Esophagus muscularis mucosa (tissue), 4 donors: ENCODE results near the gene MRM1. TPM values are rescaled to one million over a fixed set of nuclear protein-coding genes. Genes with fewer than 3 reads are reported as not detected.

Experiments used
- DNase-seq: peaks from one replicate; pipeline ENCODE4 v3.0.0-alpha.2; 2017; ENCODE audit errors: extremely low spot score
- H3K27ac ChIP-seq, 4 donors: fragments of 200-600 bp; sonication (generic); replicated peaks in 1 of 4; 1 replicate in 3 of 4; 2 replicates in 1 of 4; pipeline ENCODE4 v1.5.1; 2016 to 2019; ENCODE audit warnings: mild to moderate bottlenecking in 1 of 4
- H3K27me3 ChIP-seq, 4 donors: fragments of 200-600 bp; sonication (generic); one replicate each; pipeline versions ENCODE4 v1.5.1 to v1.6.0; 2016 to 2019
- H3K36me3 ChIP-seq, 4 donors: fragments of 200-600 bp; sonication (generic); one replicate each; pipeline ENCODE4 v1.5.1; 2016 to 2019
- H3K4me1 ChIP-seq, 4 donors: fragments of 200-600 bp; sonication (generic); one replicate each; pipeline ENCODE4 v1.5.1; 2016 to 2019
- H3K4me3 ChIP-seq, 4 donors: fragments of 200-600 bp; sonication (generic); 1 replicate in 2 of 4; 2 replicates in 2 of 4; pipeline ENCODE4 v1.5.1; 2016 to 2019; ENCODE audit warnings: mild to moderate bottlenecking in 4 of 4, moderate library complexity in 1 of 4
- H3K9me3 ChIP-seq, 4 donors: fragments of 200-600 bp; sonication (generic); 1 replicate in 3 of 4; 2 replicates in 1 of 4; pipeline ENCODE4 v1.5.1; 2016 to 2019
- EP300 ChIP-seq: sonication (generic); formaldehyde crosslinking; IDR thresholded peaks from one replicate; pipeline ENCODE4 v1.6.1; 2017; ENCODE audit warnings: antibody characterized with exemption
- POLR2A ChIP-seq: fragments of 450-650 bp; IDR thresholded peaks from one replicate; pipeline ENCODE4 v1.6.1; 2017; ENCODE audit warnings: antibody characterized with exemption, moderate library complexity, mild to moderate bottlenecking, low read depth
- POLR2AphosphoS5 ChIP-seq, 2 donors: sonication (generic); formaldehyde crosslinking; IDR thresholded peaks; one replicate each; pipeline ENCODE4 v1.6.1; 2017; ENCODE audit warnings: antibody characterized with exemption in 2 of 2
- WGBS: methylation state at CpG from one replicate; pipeline ENCODE4 v1.1.5; 2018; 5-methylcytosine and 5-hydroxymethylcytosine counted together
- intact Hi-C: fragments of 100-400 bp; cut with DNase I; formaldehyde crosslinking; loops from one replicate; pipeline ENCODE4 v1.15.1; 2023
- total RNA-seq, 4 donors: library from RNA; depleted of rRNA; stranded (reverse); fragments of >200 nt; gene quantifications; one replicate each; pipeline versions ENCODE4 v1.1.0 to v1.2.1, GENCODE V29; 2016
- TF ChIP-seq, protein P1 (sequence below), 3 experiments: fragments of 200-600 bp in 2 of 3; fragments of 450-650 bp in 1 of 3; sonication (generic) in 2 of 3; IDR thresholded peaks; one replicate each; pipeline ENCODE4 v1.5.1; 2017 to 2019; ENCODE audit warnings: antibody characterized with exemption in 3 of 3, mild to moderate bottlenecking in 2 of 3, moderate library complexity in 1 of 3

Gene MRM1
- total RNA-seq, 4 donors from 2014 or later = 6.2 to 10.8 (median 8.5) TPM

GRCh38 chr17:36594626-36595401, 6.6 kb upstream of the MRM1 start:
- DNase-seq = no peak
- no peaks in the 10 kb centered on the region for H3K9me3 ChIP-seq
- peaks cover 19 to 29% (median 22%) of the 10 kb centered on the region in 4 donors for H3K4me1 ChIP-seq
- TF ChIP-seq, protein P1, sequence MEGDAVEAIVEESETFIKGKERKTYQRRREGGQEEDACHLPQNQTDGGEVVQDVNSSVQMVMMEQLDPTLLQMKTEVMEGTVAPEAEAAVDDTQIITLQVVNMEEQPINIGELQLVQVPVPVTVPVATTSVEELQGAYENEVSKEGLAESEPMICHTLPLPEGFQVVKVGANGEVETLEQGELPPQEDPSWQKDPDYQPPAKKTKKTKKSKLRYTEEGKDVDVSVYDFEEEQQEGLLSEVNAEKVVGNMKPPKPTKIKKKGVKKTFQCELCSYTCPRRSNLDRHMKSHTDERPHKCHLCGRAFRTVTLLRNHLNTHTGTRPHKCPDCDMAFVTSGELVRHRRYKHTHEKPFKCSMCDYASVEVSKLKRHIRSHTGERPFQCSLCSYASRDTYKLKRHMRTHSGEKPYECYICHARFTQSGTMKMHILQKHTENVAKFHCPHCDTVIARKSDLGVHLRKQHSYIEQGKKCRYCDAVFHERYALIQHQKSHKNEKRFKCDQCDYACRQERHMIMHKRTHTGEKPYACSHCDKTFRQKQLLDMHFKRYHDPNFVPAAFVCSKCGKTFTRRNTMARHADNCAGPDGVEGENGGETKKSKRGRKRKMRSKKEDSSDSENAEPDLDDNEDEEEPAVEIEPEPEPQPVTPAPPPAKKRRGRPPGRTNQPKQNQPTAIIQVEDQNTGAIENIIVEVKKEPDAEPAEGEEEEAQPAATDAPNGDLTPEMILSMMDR (IDR thresholded peaks at IDR 0.05) = no peak
- TF ChIP-seq POLR2AphosphoS5 (IDR thresholded peaks at IDR 0.05) (no peak), EP300 (no peak), POLR2A (no peak)
- H3K4me3 ChIP-seq = no peak overlapping the region
- 74% methylated on average over 12 of the region's 13 CpGs for WGBS
- H3K27ac ChIP-seq = no peak overlapping the region
- H3K36me3 ChIP-seq = peaks cover 0 to 6% (median 4%) of the 10 kb centered on the region in 4 donors
- no peaks in the 10 kb centered on the region for H3K27me3 ChIP-seq
- intact Hi-C loops = no loop called here

DNA sequence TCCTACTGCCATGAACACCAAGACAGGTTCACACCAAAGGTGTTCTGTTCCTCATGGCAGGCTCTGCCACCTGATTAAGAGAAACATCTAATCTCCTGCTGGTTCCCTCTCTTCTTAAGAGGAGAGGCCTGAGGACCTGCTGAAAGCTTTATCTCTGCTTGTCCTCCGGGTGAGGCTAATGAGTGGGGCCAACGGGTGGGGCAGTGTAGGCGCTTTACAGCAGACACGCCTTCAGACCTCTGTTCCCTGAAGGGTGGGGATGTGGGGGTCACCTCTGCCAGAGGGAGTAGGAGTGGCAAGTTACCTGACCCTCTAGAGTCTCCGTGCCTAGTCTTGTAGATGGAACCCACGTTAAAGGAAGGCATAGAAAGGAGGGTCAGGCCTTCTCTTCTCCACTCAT, 4.2 kb upstream of the MRM1 start:
- intact Hi-C loops = no loop called here
- no peak overlapping the region for H3K27ac ChIP-seq
- TF ChIP-seq, protein P1 (IDR thresholded peaks at IDR 0.05) = no peak
- TF ChIP-seq EP300 = no peak
- TF ChIP-seq POLR2AphosphoS5 (IDR thresholded peaks at IDR 0.05) = no peak
- TF ChIP-seq POLR2A = no peak

DNA sequence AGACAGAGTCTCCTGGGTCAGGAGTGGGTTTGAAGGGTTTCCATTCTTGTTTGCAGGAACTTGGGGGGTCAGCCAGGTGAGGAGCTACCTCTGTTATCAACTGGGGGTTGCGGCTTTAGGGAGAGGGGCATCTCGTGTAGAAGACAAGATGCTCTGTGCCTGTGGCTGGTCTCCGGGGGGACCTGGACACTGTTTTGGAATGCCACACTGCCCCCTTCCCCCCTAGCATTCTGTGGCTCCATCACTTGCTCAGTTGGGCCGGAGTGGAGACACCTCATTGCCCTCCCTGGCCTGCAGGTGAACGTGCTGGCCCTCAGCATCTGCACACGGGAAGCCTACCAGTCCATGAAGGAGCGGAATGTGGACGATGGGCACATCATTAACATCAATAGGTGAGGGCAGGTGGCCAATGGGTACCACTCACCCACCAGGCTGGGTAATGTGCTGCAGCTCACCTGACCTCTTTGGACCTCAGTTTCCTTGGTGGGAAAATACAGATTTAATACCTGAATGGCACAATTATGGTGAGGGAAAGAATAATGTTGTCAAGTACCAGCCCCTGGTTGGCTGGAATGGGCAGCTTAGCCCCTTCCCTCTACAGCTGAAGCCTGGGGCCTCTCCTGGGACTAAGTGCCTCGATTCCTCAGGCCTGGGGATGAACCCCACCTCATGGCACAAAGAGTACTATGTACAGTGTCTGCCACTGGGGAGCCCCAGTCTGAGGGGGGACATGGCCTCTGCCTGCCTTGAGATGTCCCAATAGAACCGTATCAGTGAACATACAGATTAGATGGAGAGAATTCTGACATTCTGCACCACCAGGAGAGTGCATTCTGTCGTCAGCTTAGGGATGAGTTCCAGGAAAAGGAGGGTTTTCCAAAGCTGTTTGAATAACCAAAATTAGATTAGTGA, 3.3 kb upstream of the MRM1 start:
- 90% methylated on average over 11 of the region's 11 CpGs for WGBS
- H3K27ac ChIP-seq = no peak overlapping the region
- DNase-seq = peak; percentile 75
- H3K36me3 ChIP-seq = peaks cover 0 to 3% (median 0%) of the 10 kb centered on the region in 4 donors
- peaks cover 25 to 33% (median 27%) of the 10 kb centered on the region in 4 donors for H3K4me1 ChIP-seq
- no peak for TF ChIP-seq EP300
- no peak for TF ChIP-seq POLR2A
- no peak for TF ChIP-seq POLR2AphosphoS5 (IDR thresholded peaks at IDR 0.05)
- TF ChIP-seq, protein P1 (IDR thresholded peaks at IDR 0.05) = no peak
- no peaks in the 10 kb centered on the region for H3K9me3 ChIP-seq
- intact Hi-C loops = no loop called here
- no peaks in the 10 kb centered on the region for H3K27me3 ChIP-seq
- H3K4me3 ChIP-seq = no peak overlapping the region

More for the DNA sequence above, 4.2 kb upstream of the MRM1 start:
- Histone ChIP-seq H3K4me3 (no peak overlapping the region), H3K9me3 (no peaks in the 10 kb centered on the region), H3K4me1 (peaks cover 25 to 33% (median 27%) of the 10 kb centered on the region in 4 donors), H3K27me3 (no peaks in the 10 kb centered on the region), H3K36me3 (peaks cover 0 to 3% (median 0%) of the 10 kb centered on the region in 4 donors)
- WGBS = 85% methylated on average over 6 of the region's 6 CpGs
- peak; percentile 66 for DNase-seq

- 89% methylated on average over 12 of the region's 13 CpGs for WGBS
- peak; percentile 77 for DNase-seq
Observed at GRCh38 chr17:36598951-36599401, 2.4 kb upstream of the MRM1 start.

More at GRCh38 chr17:36598951-36599401, 2.4 kb upstream of the MRM1 start:
- peaks cover 0 to 3% (median 0%) of the 10 kb centered on the region in 4 donors for H3K36me3 ChIP-seq
- no peaks in the 10 kb centered on the region for H3K27me3 ChIP-seq
- peaks cover 21 to 35% (median 29%) of the 10 kb centered on the region in 4 donors for H3K4me1 ChIP-seq
- H3K27ac ChIP-seq = no peak overlapping the region
- H3K9me3 ChIP-seq = no peaks in the 10 kb centered on the region
- no peak for TF ChIP-seq POLR2A
- TF ChIP-seq, protein P1 (IDR thresholded peaks at IDR 0.05) = no peak
- no peak for TF ChIP-seq EP300
- TF ChIP-seq POLR2AphosphoS5 (IDR thresholded peaks at IDR 0.05) = no peak
- intact Hi-C loops = no loop called here
- H3K4me3 ChIP-seq = no peak overlapping the region
